ENCODE measurements around the gene YARS2.
"Not testable (repeated sequence)": the region's sequence is repeated elsewhere in the genome, so short reads cannot be mapped to it uniquely, and the experiment has no call there.

YARS2 gene

GRCh38 chr12:32705783-32706182, 49.9 kb downstream of the YARS2 start:
- H3K27ac ChIP-seq, result no peak overlapping the region
- TF ChIP-seq CTCF (IDR thresholded peaks at IDR 0.05) (no peak), ZFX (IDR thresholded peaks at IDR 0.05; ENCODE audit: borderline replicate concordance) (no peak)

- TF ChIP-seq ZFX (IDR thresholded peaks at IDR 0.05; ENCODE audit: borderline replicate concordance) (no peak), CTCF (IDR thresholded peaks at IDR 0.05) (no peak)
- no peak overlapping the region for H3K27ac ChIP-seq
Observed at GRCh38 chr12:32702946-32703345, 52.8 kb downstream of the YARS2 start.

- H3K27ac ChIP-seq, result no peak overlapping the region
- TF ChIP-seq CTCF (IDR thresholded peaks at IDR 0.05) (no peak), ZFX (IDR thresholded peaks at IDR 0.05; ENCODE audit: borderline replicate concordance) (no peak)
Observed at GRCh38 chr12:32702473-32702872, 53.2 kb downstream of the YARS2 start.

GRCh38 chr12:32699437-32699836, 56.3 kb downstream of the YARS2 start:
- H3K27ac ChIP-seq, result not testable (repeated sequence)

- no peak overlapping the region for H3K27ac ChIP-seq
- TF ChIP-seq CTCF (IDR thresholded peaks at IDR 0.05) (no peak), ZFX (IDR thresholded peaks at IDR 0.05; ENCODE audit: borderline replicate concordance) (no peak)
Observed at GRCh38 chr12:32698285-32698684, 57.4 kb downstream of the YARS2 start.

GRCh38 chr12:32697445-32697844, 58.3 kb downstream of the YARS2 start:
- H3K27ac ChIP-seq, result no peak overlapping the region
- TF ChIP-seq ZFX (IDR thresholded peaks at IDR 0.05; ENCODE audit: borderline replicate concordance) (no peak), CTCF (IDR thresholded peaks at IDR 0.05) (no peak)
